ENCODE results near the gene NEK10. TPM values are rescaled to one million over a fixed set of nuclear protein-coding genes. Genes with fewer than 3 reads are reported as not detected.

NEK10 gene
- total RNA-seq, 1 experiment from 2014 or later = 5.7 TPM

- Histone ChIP-seq H3K4me1 (ENCODE audit: control insufficient read depth, insufficient read depth, low read length) (peaks cover 18% of the 10 kb centered on the region), H3K27ac (ENCODE audit: low read length) (peak overlapping the region; percentile 78), H3K9me3 (ENCODE audit: control insufficient read depth, insufficient read depth, low read depth, low read length) (peaks cover 11% of the 10 kb centered on the region; the same call in 1 of the 2 replicates), H3K36me3 (ENCODE audit: control insufficient read depth, insufficient read depth, low read length) (no peaks in the 10 kb centered on the region), H3K27me3 (ENCODE audit: control insufficient read depth, insufficient read depth, low read length) (no peaks in the 10 kb centered on the region), H3K4me3 (ENCODE audit: low read depth in 2 of 2, low read length in 2 of 2) (no peak overlapping the region)
- DNase-seq (ENCODE audit: low read depth, low spot score) (peak; percentile 76), ATAC-seq (peak; percentile 80)
- intact Hi-C loops (cut with micrococcal nuclease; ENCODE audit: unreplicated experiment) = no loop called here
- ChIA-PET POLR2A (no interaction called here), CTCF (no interaction called here)
- no TSS peak for BruUV-seq (replicated peaks)
- in situ Hi-C loops (cut with HindIII; ENCODE audit: low pct_unique_long_range_greater_than_20kb, low sequenced_read_pairs) = no loop called here
- TF ChIP-seq CTCF (IDR thresholded peaks at IDR 0.05) (peak; percentile 76), TCF7L2 (IDR thresholded peaks at IDR 0.05; ENCODE audit: low read depth, low read length) (no peak), REST (IDR thresholded peaks at IDR 0.05; ENCODE audit: insufficient read depth in 1 of 2, low read depth in 2 of 2, low read length in 1 of 2) (no peak), SIN3A (IDR thresholded peaks at IDR 0.05; ENCODE audit: borderline replicate concordance, insufficient read depth, low read depth, low read length) (no peak)
These were observed 57.0 kb downstream of the NEK10 start for GRCh38 chr3:27312044-27312668.

GRCh38 chr3:27311400-27311799, 57.8 kb downstream of the NEK10 start:
- DNase-seq (ENCODE audit: low read depth, low spot score) = peak; percentile 79

More at GRCh38 chr3:27311400-27311799, 57.8 kb downstream of the NEK10 start:
- Histone ChIP-seq H3K27ac (ENCODE audit: low read length) (peak overlapping the region; percentile 61), H3K27me3 (ENCODE audit: control insufficient read depth, insufficient read depth, low read length) (no peaks in the 10 kb centered on the region), H3K4me1 (ENCODE audit: control insufficient read depth, insufficient read depth, low read length) (peaks cover 18% of the 10 kb centered on the region), H3K9me3 (ENCODE audit: control insufficient read depth, insufficient read depth, low read depth, low read length) (peaks cover 11% of the 10 kb centered on the region; the same call in 1 of the 2 replicates), H3K36me3 (ENCODE audit: control insufficient read depth, insufficient read depth, low read length) (no peaks in the 10 kb centered on the region), H3K4me3 (ENCODE audit: low read depth in 2 of 2, low read length in 2 of 2) (no peak overlapping the region)
- ChIA-PET POLR2A (no interaction called here), CTCF (no interaction called here)
- peak; percentile 98 for ATAC-seq
- intact Hi-C loops (cut with micrococcal nuclease; ENCODE audit: unreplicated experiment) (no loop called here), in situ Hi-C loops (cut with HindIII; ENCODE audit: low pct_unique_long_range_greater_than_20kb, low sequenced_read_pairs) (no loop called here)
- TF ChIP-seq POLR2AphosphoS5 (IDR thresholded peaks at IDR 0.05; ENCODE audit: low read depth, low read length) = peak; percentile 31; the same call in 1 of the 2 replicates
- TF ChIP-seq CTCF (IDR thresholded peaks at IDR 0.05) = no peak
- BruUV-seq (replicated peaks) = no TSS peak

All from Panc1 (cell line).